GM21619 (cell line): ENCODE measurements around the gene PAPPA.

ENCODE experiments used
- ATAC-seq: cut with Tn5 transposase; IDR thresholded peaks from one replicate; pipeline ENCODE4 v1.9.1; 2021; ENCODE audit not compliant: unreplicated experiment

The PAPPA gene

DNA sequence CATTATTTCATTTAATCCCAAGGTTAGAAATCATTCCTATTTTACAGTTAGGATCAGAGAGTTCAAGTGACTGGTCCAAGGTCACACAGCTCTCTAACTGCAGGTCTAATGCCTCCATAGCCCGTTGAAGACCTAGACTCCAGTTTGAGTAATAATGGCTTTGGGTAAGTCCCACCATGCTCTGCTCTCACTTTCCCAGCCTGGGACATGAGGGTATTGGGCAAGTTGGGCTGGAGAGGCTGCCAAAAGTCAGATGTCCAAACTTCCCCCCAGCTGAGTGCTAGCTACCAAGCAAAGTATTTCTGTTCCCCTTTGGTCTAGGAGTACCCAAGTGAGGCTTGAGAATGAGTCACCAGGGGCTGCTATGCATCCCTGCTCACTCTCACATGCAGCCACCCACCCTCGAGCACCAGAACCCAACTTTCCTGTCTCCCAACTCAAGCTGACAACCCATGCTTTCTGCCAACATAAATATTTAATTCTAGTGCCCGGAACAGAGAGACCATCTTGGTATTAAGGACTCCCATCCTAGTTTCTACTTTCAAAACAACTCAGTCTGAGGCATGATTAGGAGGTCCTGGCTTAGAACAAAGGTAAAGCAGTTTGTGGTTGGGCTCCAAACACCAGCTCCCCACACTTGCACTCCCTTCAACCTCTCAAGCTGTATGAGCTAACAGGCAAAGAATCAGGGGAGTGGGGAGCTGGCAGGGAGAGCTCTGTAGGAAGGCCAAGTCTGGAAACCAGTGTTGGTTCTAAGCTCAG, 297.0 kb downstream of the PAPPA start:
- peak; percentile 91 for ATAC-seq

DNA sequence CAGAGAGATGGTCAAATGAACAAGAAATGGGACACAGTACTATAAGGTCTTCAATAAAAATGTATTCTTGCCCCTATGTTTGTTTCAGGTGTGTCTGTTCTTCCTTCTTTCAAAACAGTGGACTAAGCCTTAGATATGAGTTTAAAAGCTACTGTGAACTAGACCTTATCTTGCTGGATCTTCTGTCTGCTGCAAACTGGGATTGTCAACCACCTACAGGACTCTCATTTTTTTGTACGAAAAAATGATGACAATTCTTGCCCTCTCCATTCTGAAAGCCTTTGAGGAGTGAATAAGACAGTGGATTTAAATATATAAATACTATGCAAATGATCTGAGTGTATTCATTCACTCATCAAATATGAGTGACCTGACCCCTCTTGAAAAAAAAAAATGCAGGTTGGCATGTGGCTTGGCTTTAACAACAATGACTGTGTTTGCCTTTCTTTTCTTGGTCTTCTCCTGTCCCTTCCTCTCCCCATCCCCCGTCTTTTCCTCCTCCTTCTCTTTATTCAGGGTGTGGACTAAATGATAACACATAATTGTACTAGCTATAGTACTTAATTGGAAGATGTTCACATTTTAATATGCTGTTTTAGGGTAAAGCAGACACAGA, 298.0 kb downstream of the PAPPA start:
- ATAC-seq: no peak
